Measurements from ENCODE around the gene ADGRF3. TPM values are rescaled to one million over a fixed set of nuclear protein-coding genes. Genes with fewer than 3 reads are reported as not detected.
"Not testable (repeated sequence)": the region's sequence is repeated elsewhere in the genome, so short reads cannot be mapped to it uniquely, and the experiment has no call there.

ADGRF3 gene
- total and polyA plus RNA-seq, 2 experiments from 2014 or later, result 0.24 TPM; not detected in 1

- peaks cover 14% of the 10 kb centered on the region for H3F3A ChIP-seq (ENCODE audit: insufficient read depth)
- no peak overlapping the region for H3K4me3 ChIP-seq
- H3K9ac ChIP-seq, result no peak overlapping the region
- H3K79me2 ChIP-seq (ENCODE audit: insufficient read depth), result no peaks in the 10 kb centered on the region
- H3K9me3 ChIP-seq (ENCODE audit: low read depth), result no peaks in the 10 kb centered on the region
- no peaks in the 10 kb centered on the region for H4K20me1 ChIP-seq (ENCODE audit: insufficient read depth)
- no peaks in the 10 kb centered on the region for H3K36me3 ChIP-seq (ENCODE audit: low read depth)
- no peak for DNase-seq
- 0 out of 2 replicates have a peak overlapping the region, but pooled peaks have one; percentile 27 for H2AFZ ChIP-seq
- H3K4me2 ChIP-seq (ENCODE audit: unreplicated experiment), result no peak overlapping the region
- WGBS, 2 experiments (ENCODE audit: low coverage in 1 of 2, low lambda C conversion rate in 2 of 2, missing lambda C conversion rate in 2 of 2), result 61 to 77% methylated on average over 3 of the region's 3 CpGs
- in situ Hi-C loops (cut with MboI), result no loop called here
- H3K27me3 ChIP-seq (replicated peaks; ENCODE audit: insufficient read depth), result no peaks in the 10 kb centered on the region
- no peaks in the 10 kb centered on the region for H3K9me2 ChIP-seq (ENCODE audit: insufficient read depth)
- H3K27ac ChIP-seq, result no peak overlapping the region
- TF ChIP-seq EZH2phosphoT487 (IDR thresholded peaks at IDR 0.05; ENCODE audit: insufficient read depth, low read depth), result no peak
- no peak for TF ChIP-seq EZH2 (IDR thresholded peaks at IDR 0.05; ENCODE audit: insufficient read depth, poor library complexity, severe bottlenecking)
- peaks cover 11% of the 10 kb centered on the region for H3K4me1 ChIP-seq (ENCODE audit: insufficient read depth)
Observed at GRCh38 chr2:26330604-26331003, 16.0 kb downstream of the ADGRF3 start.

GRCh38 chr2:26330114-26330549 lies 16.5 kb downstream of the ADGRF3 start:
- Histone ChIP-seq H3K36me3 (ENCODE audit: low read depth) (no peaks in the 10 kb centered on the region), H3K9me2 (ENCODE audit: insufficient read depth) (no peaks in the 10 kb centered on the region), H3K9me3 (ENCODE audit: low read depth) (no peaks in the 10 kb centered on the region), H3K79me2 (ENCODE audit: insufficient read depth) (no peaks in the 10 kb centered on the region), H3K4me2 (ENCODE audit: unreplicated experiment) (no peak overlapping the region), H3F3A (ENCODE audit: insufficient read depth) (peaks cover 14% of the 10 kb centered on the region), H2AFZ (0 out of 2 replicates have a peak overlapping the region, but pooled peaks have one; percentile 27), H3K27ac (no peak overlapping the region), H3K4me3 (no peak overlapping the region), H3K4me1 (ENCODE audit: insufficient read depth) (peaks cover 11% of the 10 kb centered on the region), H3K27me3 (replicated peaks; ENCODE audit: insufficient read depth) (no peaks in the 10 kb centered on the region), H4K20me1 (ENCODE audit: insufficient read depth) (no peaks in the 10 kb centered on the region), H3K9ac (no peak overlapping the region)
- DNase-seq, result peak; percentile 90
- in situ Hi-C loops (cut with MboI), result no loop called here
- TF ChIP-seq EZH2phosphoT487 (IDR thresholded peaks at IDR 0.05; ENCODE audit: insufficient read depth, low read depth), result no peak
- TF ChIP-seq EZH2 (IDR thresholded peaks at IDR 0.05; ENCODE audit: insufficient read depth, poor library complexity, severe bottlenecking), result no peak
- WGBS, 2 experiments (ENCODE audit: low coverage in 1 of 2, low lambda C conversion rate in 2 of 2, missing lambda C conversion rate in 2 of 2), result 2 to 3% methylated on average over 7 of the region's 7 CpGs

DNA sequence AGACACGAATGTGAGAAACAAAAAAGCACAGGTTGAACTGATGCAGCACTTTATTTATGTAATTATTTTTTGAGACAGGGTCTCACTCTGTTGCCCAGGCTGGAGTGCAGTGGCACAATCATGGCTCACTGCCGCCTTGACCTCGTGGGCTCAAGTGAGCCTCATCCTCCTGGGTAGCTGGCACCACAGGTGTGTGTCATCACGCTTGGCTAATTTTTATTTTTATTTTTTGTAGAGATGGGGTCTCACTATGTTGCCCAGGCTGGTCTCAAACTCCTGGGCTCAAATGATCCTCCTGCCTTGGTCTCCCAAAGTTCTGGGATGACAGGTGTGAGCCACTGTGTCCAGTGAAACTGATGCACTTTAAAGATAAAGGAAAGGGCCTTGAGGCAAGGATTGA lies 17.5 kb downstream of the ADGRF3 start:
- in situ Hi-C loops (cut with MboI), result not testable (repeated sequence)
- 91 to 93% methylated on average over 4 of the region's 4 CpGs for WGBS, 2 experiments (ENCODE audit: low coverage in 1 of 2, low lambda C conversion rate in 2 of 2, missing lambda C conversion rate in 2 of 2)

GRCh38 chr2:26327291-26328272 lies 19.0 kb downstream of the ADGRF3 start:
- in situ Hi-C loops (cut with MboI), result no loop called here
- no peaks in the 10 kb centered on the region for H3K27me3 ChIP-seq (replicated peaks; ENCODE audit: insufficient read depth)
- H3K4me2 ChIP-seq (ENCODE audit: unreplicated experiment), result no peak overlapping the region
- H3F3A ChIP-seq (ENCODE audit: insufficient read depth), result peaks cover 14% of the 10 kb centered on the region
- no peaks in the 10 kb centered on the region for H3K9me3 ChIP-seq (ENCODE audit: low read depth)
- no peaks in the 10 kb centered on the region for H3K9me2 ChIP-seq (ENCODE audit: insufficient read depth)
- DNase-seq, result peak; percentile 66
- H3K36me3 ChIP-seq (ENCODE audit: low read depth), result no peaks in the 10 kb centered on the region
- no peak for TF ChIP-seq EZH2phosphoT487 (IDR thresholded peaks at IDR 0.05; ENCODE audit: insufficient read depth, low read depth)
- no peak for TF ChIP-seq EZH2 (IDR thresholded peaks at IDR 0.05; ENCODE audit: insufficient read depth, poor library complexity, severe bottlenecking)
- peak overlapping the region; percentile 53 for H3K27ac ChIP-seq
- H3K79me2 ChIP-seq (ENCODE audit: insufficient read depth), result no peaks in the 10 kb centered on the region
- no peak overlapping the region for H3K9ac ChIP-seq
- peak overlapping the region; percentile 49 for H2AFZ ChIP-seq
- WGBS, 2 experiments (ENCODE audit: low coverage in 1 of 2, low lambda C conversion rate in 2 of 2, missing lambda C conversion rate in 2 of 2), result 40 to 50% methylated on average over 5 of the region's 5 CpGs
- H3K4me1 ChIP-seq (ENCODE audit: insufficient read depth), result peaks cover 11% of the 10 kb centered on the region
- H3K4me3 ChIP-seq, result no peak overlapping the region
- no peaks in the 10 kb centered on the region for H4K20me1 ChIP-seq (ENCODE audit: insufficient read depth)

More for the DNA sequence above, 17.5 kb downstream of the ADGRF3 start:
- H3K27me3 ChIP-seq (replicated peaks; ENCODE audit: insufficient read depth); H3K9me3 ChIP-seq (ENCODE audit: low read depth); H3K9ac ChIP-seq; H3K27ac ChIP-seq; H3K4me2 ChIP-seq (ENCODE audit: unreplicated experiment); H4K20me1 ChIP-seq (ENCODE audit: insufficient read depth); H3K36me3 ChIP-seq (ENCODE audit: low read depth); H3K79me2 ChIP-seq (ENCODE audit: insufficient read depth); DNase-seq; H3K9me2 ChIP-seq (ENCODE audit: insufficient read depth); H2AFZ ChIP-seq; H3K4me3 ChIP-seq: not testable (repeated sequence)
- Histone ChIP-seq H3F3A (ENCODE audit: insufficient read depth) (peaks cover 14% of the 10 kb centered on the region), H3K4me1 (ENCODE audit: insufficient read depth) (peaks cover 11% of the 10 kb centered on the region)

Measured in GM23248 (cell line).